ENCODE measurements around the gene ECHDC3. TPM values are rescaled to one million over a fixed set of nuclear protein-coding genes. Genes with fewer than 3 reads are reported as not detected.

Gene ECHDC3
- total RNA-seq, 1 experiment from 2014 or later, result 30.1 TPM

- no peak overlapping the region for H3K4me3 ChIP-seq (ENCODE audit: low read depth, low read length)
- H3K4me3 Mint-ChIP-seq (ENCODE audit: unreplicated experiment), result no peak overlapping the region
- H3K4me1 Mint-ChIP-seq (ENCODE audit: low read depth, unreplicated experiment), result peaks cover 25% of the 10 kb centered on the region
- H3K27me3 ChIP-seq (replicated peaks; ENCODE audit: control insufficient read depth, insufficient read depth, low read length), result no peaks in the 10 kb centered on the region
- ChIA-PET POLR2A (no interaction called here), CTCF (interaction anchor here (0.5 to 1.0 kb wide), 2 partner anchors 91 to 339 kb away, joined by 3 to 4 read pairs; partner anchors contain the start of gene UPF2)
- no peak for TF ChIP-seq CTCF (IDR thresholded peaks at IDR 0.05; ENCODE audit: insufficient read depth in 1 of 2, low read depth in 1 of 2, low read length in 1 of 2, severe bottlenecking in 1 of 2, unreplicated experiment in 1 of 2)
- no TSS peak for BruUV-seq (replicated peaks)
- no peak for DNase-seq
- H3K4me1 ChIP-seq, result peaks cover 17% of the 10 kb centered on the region
- no peak overlapping the region for H3K27ac Mint-ChIP-seq (ENCODE audit: unreplicated experiment)
- no peaks in the 10 kb centered on the region for H3K27me3 Mint-ChIP-seq (ENCODE audit: insufficient read depth, unreplicated experiment)
- no peaks in the 10 kb centered on the region for H3K36me3 ChIP-seq (ENCODE audit: control insufficient read depth, insufficient read depth, low read length)
- intact Hi-C loops (cut with micrococcal nuclease; ENCODE audit: unreplicated experiment), result no loop called here
- H3K36me3 Mint-ChIP-seq (ENCODE audit: insufficient read depth, unreplicated experiment), result no peaks in the 10 kb centered on the region
- no peaks in the 10 kb centered on the region for H3K9me3 Mint-ChIP-seq (ENCODE audit: unreplicated experiment)
- no peaks in the 10 kb centered on the region for H3K9me3 ChIP-seq
Measured at GRCh38 chr10:11704092-11704491, 38.1 kb upstream of the ECHDC3 start.

GRCh38 chr10:11705722-11706121 lies 36.5 kb upstream of the ECHDC3 start:
- peaks cover 11% of the 10 kb centered on the region for H3K4me1 Mint-ChIP-seq (ENCODE audit: low read depth, unreplicated experiment)
- Histone ChIP-seq H3K9me3 (no peaks in the 10 kb centered on the region), H3K4me3 (ENCODE audit: low read depth, low read length) (no peak overlapping the region), H3K4me1 (peaks cover 10% of the 10 kb centered on the region), H3K36me3 (ENCODE audit: control insufficient read depth, insufficient read depth, low read length) (no peaks in the 10 kb centered on the region), H3K27me3 (replicated peaks; ENCODE audit: control insufficient read depth, insufficient read depth, low read length) (no peaks in the 10 kb centered on the region)
- H3K9me3 Mint-ChIP-seq (ENCODE audit: unreplicated experiment), result no peaks in the 10 kb centered on the region
- no peak for DNase-seq
- H3K4me3 Mint-ChIP-seq (ENCODE audit: unreplicated experiment), result no peak overlapping the region
- intact Hi-C loops (cut with micrococcal nuclease; ENCODE audit: unreplicated experiment), result no loop called here
- TF ChIP-seq CTCF (IDR thresholded peaks at IDR 0.05; ENCODE audit: insufficient read depth in 1 of 2, low read depth in 1 of 2, low read length in 1 of 2, severe bottlenecking in 1 of 2, unreplicated experiment in 1 of 2), result no peak
- H3K36me3 Mint-ChIP-seq (ENCODE audit: insufficient read depth, unreplicated experiment), result no peaks in the 10 kb centered on the region
- ChIA-PET CTCF (interaction anchor here (0.7 kb wide), 1 partner anchor 19 kb away, joined by 3 read pairs; no protein-coding TSS in a partner anchor), POLR2A (no interaction called here)
- no TSS peak for BruUV-seq (replicated peaks)
- H3K27ac Mint-ChIP-seq (ENCODE audit: unreplicated experiment), result no peak overlapping the region
- no peaks in the 10 kb centered on the region for H3K27me3 Mint-ChIP-seq (ENCODE audit: insufficient read depth, unreplicated experiment)

- Histone ChIP-seq H3K4me3 (ENCODE audit: low read depth, low read length) (no peak overlapping the region), H3K27me3 (replicated peaks; ENCODE audit: control insufficient read depth, insufficient read depth, low read length) (no peaks in the 10 kb centered on the region), H3K9me3 (no peaks in the 10 kb centered on the region), H3K36me3 (ENCODE audit: control insufficient read depth, insufficient read depth, low read length) (no peaks in the 10 kb centered on the region), H3K4me1 (peaks cover 10% of the 10 kb centered on the region)
- CTCF ChIA-PET, result interaction anchor here (1.3 kb wide), 1 partner anchor 18 kb away, joined by 4 read pairs; no protein-coding TSS in a partner anchor
- no peak for DNase-seq
- Mint-ChIP-seq H3K4me3 (ENCODE audit: unreplicated experiment) (no peak overlapping the region), H3K27me3 (ENCODE audit: insufficient read depth, unreplicated experiment) (no peaks in the 10 kb centered on the region), H3K27ac (ENCODE audit: unreplicated experiment) (no peak overlapping the region), H3K9me3 (ENCODE audit: unreplicated experiment) (no peaks in the 10 kb centered on the region), H3K36me3 (ENCODE audit: insufficient read depth, unreplicated experiment) (no peaks in the 10 kb centered on the region), H3K4me1 (ENCODE audit: low read depth, unreplicated experiment) (peaks cover 11% of the 10 kb centered on the region)
- no TSS peak for BruUV-seq (replicated peaks)
- intact Hi-C loops (cut with micrococcal nuclease; ENCODE audit: unreplicated experiment), result no loop called here
- peak in 1 of 2 experiments; percentile 5 for TF ChIP-seq CTCF (IDR thresholded peaks at IDR 0.05; ENCODE audit: insufficient read depth in 1 of 2, low read depth in 1 of 2, low read length in 1 of 2, severe bottlenecking in 1 of 2, unreplicated experiment in 1 of 2)
- POLR2A ChIA-PET, result no interaction called here
Measured at GRCh38 chr10:11706895-11707567, 35.2 kb upstream of the ECHDC3 start.
